ENCODE results near the gene CELSR1.
"Not testable (repeated sequence)": the region's sequence is repeated elsewhere in the genome, so short reads cannot be mapped to it uniquely, and the experiment has no call there.

CELSR1 gene

DNA sequence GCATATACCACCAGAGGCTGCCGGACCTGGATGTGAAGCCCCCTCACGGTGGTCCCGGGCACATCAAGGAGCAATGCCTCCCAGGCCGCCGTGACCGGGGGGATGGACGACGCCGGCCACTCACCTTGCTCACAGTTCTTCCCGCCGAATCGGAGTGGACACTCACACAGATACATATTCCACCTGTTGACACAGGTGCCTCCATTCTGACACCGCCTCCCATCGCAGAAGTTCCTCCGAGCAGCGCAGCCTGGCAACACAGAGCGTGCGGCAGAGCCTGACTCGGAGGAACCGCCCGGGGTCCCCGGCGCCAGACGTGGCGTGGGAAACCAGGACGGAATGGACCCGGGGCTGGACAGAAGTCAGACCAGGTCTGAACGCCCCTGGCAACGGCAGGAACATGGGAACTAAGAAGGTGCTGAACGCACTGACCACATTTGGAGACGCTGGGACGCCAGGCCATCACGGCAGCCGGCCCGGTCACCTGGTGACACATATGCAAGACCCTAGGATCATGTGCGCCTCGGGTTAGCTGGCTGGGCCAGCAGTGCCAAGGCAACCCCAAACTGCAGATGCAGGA is 127.7 kb downstream of the CELSR1 start:
- no peaks in the 10 kb centered on the region for H3K36me3 ChIP-seq (ENCODE audit: control insufficient read depth in 2 of 2, insufficient read depth in 2 of 2, low read length in 2 of 2)
- H3K4me3 ChIP-seq (ENCODE audit: low read length in 2 of 2), result no peak overlapping the region
- no peak overlapping the region for H3K27ac ChIP-seq (ENCODE audit: low read length)
- H3K9me3 ChIP-seq (ENCODE audit: control insufficient read depth in 2 of 2, low read length in 2 of 2), result no peaks in the 10 kb centered on the region
- no peaks in the 10 kb centered on the region for H3K4me1 ChIP-seq (ENCODE audit: control insufficient read depth, insufficient read depth, low read length)
- no peak overlapping the region for H3K9ac ChIP-seq (ENCODE audit: low read length in 2 of 2)
- peaks cover 4% of the 10 kb centered on the region in 2 donors for H3K27me3 ChIP-seq (ENCODE audit: control insufficient read depth in 1 of 2, insufficient read depth in 2 of 2, low read length in 2 of 2)

DNA sequence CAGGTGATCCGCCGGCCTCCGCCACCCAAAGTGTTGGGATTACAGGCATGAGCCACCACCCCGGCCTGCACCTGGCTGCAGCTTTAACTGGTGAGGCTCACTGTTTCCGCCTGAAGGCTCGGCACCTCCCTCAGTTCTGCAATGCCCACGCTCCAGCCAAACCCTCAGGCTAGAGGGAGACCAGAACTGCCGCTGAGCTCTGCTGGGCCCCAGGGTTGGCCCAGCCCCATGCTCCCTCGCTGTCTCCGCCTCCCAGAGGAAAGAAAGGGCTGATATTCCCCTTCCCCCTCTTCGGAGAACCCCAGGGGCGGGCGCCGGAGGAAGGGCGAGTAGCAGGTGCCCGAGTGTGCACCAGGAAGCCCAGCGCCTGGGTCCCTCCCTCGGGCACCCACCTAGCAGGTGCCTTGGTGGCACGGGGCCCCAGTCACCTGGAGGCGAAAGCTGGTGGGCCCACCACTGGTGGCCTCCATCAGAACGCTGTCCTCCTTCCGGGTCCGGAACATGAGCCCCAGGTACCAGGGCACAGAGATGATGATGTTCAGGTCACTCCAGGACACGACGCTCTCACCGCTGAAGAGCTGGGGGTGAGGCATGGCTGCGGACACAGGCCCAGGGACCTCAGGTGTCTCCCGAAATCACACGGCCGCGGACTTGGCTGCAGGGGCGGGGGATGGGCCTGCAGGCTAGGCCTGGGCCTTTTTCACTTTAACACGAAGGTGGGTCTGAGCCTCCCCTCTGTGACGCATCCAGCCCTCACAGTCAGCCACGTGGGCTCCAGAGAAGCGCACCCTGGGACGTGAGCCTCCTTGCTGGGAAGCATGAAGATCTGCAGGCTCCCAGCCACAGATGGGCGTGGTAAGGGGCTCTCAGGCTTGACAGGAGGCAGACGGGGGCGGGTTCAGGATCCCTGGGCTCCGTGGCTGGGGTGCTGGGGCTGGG is 128.6 kb downstream of the CELSR1 start:
- no peaks in the 10 kb centered on the region for H3K4me1 ChIP-seq (ENCODE audit: control insufficient read depth, insufficient read depth, low read length)
- no peak overlapping the region for H3K9ac ChIP-seq (ENCODE audit: low read length in 2 of 2)
- H3K36me3 ChIP-seq (ENCODE audit: control insufficient read depth in 2 of 2, insufficient read depth in 2 of 2, low read length in 2 of 2), result no peaks in the 10 kb centered on the region
- H3K4me3 ChIP-seq (ENCODE audit: low read length in 2 of 2), result no peak overlapping the region
- H3K27ac ChIP-seq (ENCODE audit: low read length), result no peak overlapping the region
- H3K27me3 ChIP-seq (ENCODE audit: control insufficient read depth in 1 of 2, insufficient read depth in 2 of 2, low read length in 2 of 2), result peaks cover 3 to 4% of the 10 kb centered on the region in 2 donors
- no peaks in the 10 kb centered on the region for H3K9me3 ChIP-seq (ENCODE audit: control insufficient read depth in 2 of 2, low read length in 2 of 2)

DNA sequence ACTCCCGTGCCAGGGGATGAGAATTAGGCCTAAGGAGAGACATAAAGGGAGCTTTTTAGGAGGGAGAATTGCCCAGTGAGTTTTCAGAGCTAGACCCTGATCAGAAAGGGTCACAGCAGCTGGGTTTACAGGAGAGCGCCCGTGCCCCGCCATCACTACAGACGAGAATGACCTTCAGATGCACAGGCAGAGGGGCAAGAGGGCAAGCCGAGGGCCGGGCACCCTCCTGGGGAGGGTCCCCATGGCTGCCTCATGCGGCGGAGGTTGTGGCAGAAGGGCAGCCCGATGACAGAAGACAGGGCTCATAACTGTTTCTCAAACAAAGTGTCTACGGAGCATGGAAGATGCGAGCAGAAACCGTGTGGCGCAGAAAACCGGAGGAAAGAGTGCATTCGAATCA is 129.7 kb downstream of the CELSR1 start:
- Histone ChIP-seq H3K9me3 (ENCODE audit: control insufficient read depth in 2 of 2, low read length in 2 of 2) (no peaks in the 10 kb centered on the region), H3K9ac (ENCODE audit: low read length in 2 of 2) (no peak overlapping the region), H3K4me1 (ENCODE audit: control insufficient read depth, insufficient read depth, low read length) (no peaks in the 10 kb centered on the region), H3K36me3 (ENCODE audit: control insufficient read depth in 2 of 2, insufficient read depth in 2 of 2, low read length in 2 of 2) (no peaks in the 10 kb centered on the region), H3K27ac (ENCODE audit: low read length) (no peak overlapping the region), H3K4me3 (ENCODE audit: low read length in 2 of 2) (no peak overlapping the region), H3K27me3 (ENCODE audit: control insufficient read depth in 1 of 2, insufficient read depth in 2 of 2, low read length in 2 of 2) (peaks cover 3 to 4% of the 10 kb centered on the region in 2 donors)

DNA sequence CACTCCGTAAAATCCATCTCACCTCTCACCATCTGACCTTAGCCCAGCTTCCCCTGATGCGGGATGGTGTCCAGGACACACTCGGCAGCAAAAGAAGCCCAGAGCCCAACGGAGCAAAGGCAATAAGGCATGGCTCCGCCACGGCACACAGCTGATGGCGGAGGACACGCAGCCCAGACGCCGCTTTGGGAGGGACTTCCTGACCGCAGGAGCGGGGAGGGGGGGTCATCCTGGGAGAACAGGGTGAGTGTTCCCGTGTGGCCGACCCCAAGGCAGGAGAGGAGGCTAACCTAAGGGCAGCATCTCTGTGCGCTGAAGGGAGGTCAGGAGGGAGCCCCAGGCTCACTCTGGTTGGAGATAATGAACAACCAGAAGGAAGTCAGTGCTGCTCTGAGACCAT is 130.6 kb downstream of the CELSR1 start:
- Histone ChIP-seq H3K4me3 (ENCODE audit: low read length in 2 of 2) (no peak overlapping the region), H3K9me3 (ENCODE audit: control insufficient read depth in 2 of 2, low read length in 2 of 2) (no peaks in the 10 kb centered on the region), H3K4me1 (ENCODE audit: control insufficient read depth, insufficient read depth, low read length) (no peaks in the 10 kb centered on the region), H3K9ac (ENCODE audit: low read length in 2 of 2) (no peak overlapping the region), H3K36me3 (ENCODE audit: control insufficient read depth in 2 of 2, insufficient read depth in 2 of 2, low read length in 2 of 2) (no peaks in the 10 kb centered on the region), H3K27ac (ENCODE audit: low read length) (no peak overlapping the region), H3K27me3 (ENCODE audit: control insufficient read depth in 1 of 2, insufficient read depth in 2 of 2, low read length in 2 of 2) (peaks cover 0 to under 1% of the 10 kb centered on the region in 2 donors)

DNA sequence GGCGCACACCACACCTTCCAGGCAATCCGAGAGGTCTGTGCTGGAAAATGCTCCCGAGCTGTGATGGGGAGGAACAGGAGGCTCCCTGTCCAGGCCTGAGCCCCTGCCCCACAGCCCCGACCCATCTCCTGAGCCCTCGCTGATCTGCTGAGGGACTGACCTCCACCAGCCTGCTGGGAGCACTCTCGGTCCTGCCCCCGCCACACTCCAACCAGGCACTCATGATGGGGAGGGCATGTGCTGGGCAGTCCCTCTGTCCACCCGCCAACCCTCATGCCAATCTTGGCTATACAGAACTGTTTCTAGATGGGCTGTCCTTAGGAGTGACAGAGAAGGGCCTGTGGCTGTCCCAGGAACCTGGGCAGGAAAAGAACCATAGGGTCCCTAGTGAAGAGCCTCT is 131.1 kb downstream of the CELSR1 start:
- no peak overlapping the region for H3K27ac ChIP-seq (ENCODE audit: low read length)
- no peaks in the 10 kb centered on the region for H3K9me3 ChIP-seq (ENCODE audit: control insufficient read depth in 2 of 2, low read length in 2 of 2)
- no peaks in the 10 kb centered on the region for H3K4me1 ChIP-seq (ENCODE audit: control insufficient read depth, insufficient read depth, low read length)
- no peak overlapping the region for H3K9ac ChIP-seq (ENCODE audit: low read length in 2 of 2)
- no peak overlapping the region for H3K4me3 ChIP-seq (ENCODE audit: low read length in 2 of 2)
- H3K36me3 ChIP-seq (ENCODE audit: control insufficient read depth in 2 of 2, insufficient read depth in 2 of 2, low read length in 2 of 2), result no peaks in the 10 kb centered on the region
- H3K27me3 ChIP-seq (ENCODE audit: control insufficient read depth in 1 of 2, insufficient read depth in 2 of 2, low read length in 2 of 2), result peaks cover 0 to 1% of the 10 kb centered on the region in 2 donors

DNA sequence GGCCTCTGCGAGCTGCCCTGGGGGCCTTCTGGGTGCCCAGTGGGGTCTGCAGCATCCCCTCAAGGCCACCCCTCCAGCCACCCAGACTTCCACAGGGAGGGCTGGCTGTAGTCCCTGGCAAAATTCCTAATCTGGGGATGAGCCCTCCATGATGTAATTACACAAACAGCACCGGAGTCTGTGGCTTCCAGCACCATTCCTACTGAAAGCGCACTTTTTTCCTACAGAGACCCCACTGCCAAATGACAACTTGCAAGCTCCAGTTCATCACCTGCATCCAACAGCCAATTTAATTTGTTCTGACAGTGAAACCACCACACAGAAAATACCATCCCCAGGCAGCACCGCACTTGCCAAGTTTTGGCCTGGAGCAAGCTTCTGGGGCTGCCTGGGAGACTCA is 131.5 kb downstream of the CELSR1 start:
- Histone ChIP-seq H3K9me3 (ENCODE audit: control insufficient read depth in 2 of 2, low read length in 2 of 2) (no peaks in the 10 kb centered on the region), H3K36me3 (ENCODE audit: control insufficient read depth in 2 of 2, insufficient read depth in 2 of 2, low read length in 2 of 2) (no peaks in the 10 kb centered on the region), H3K9ac (ENCODE audit: low read length in 2 of 2) (no peak overlapping the region), H3K4me3 (ENCODE audit: low read length in 2 of 2) (no peak overlapping the region), H3K27ac (ENCODE audit: low read length) (no peak overlapping the region), H3K4me1 (ENCODE audit: control insufficient read depth, insufficient read depth, low read length) (no peaks in the 10 kb centered on the region), H3K27me3 (ENCODE audit: control insufficient read depth in 1 of 2, insufficient read depth in 2 of 2, low read length in 2 of 2) (peaks cover 0 to 2% of the 10 kb centered on the region in 2 donors)

DNA sequence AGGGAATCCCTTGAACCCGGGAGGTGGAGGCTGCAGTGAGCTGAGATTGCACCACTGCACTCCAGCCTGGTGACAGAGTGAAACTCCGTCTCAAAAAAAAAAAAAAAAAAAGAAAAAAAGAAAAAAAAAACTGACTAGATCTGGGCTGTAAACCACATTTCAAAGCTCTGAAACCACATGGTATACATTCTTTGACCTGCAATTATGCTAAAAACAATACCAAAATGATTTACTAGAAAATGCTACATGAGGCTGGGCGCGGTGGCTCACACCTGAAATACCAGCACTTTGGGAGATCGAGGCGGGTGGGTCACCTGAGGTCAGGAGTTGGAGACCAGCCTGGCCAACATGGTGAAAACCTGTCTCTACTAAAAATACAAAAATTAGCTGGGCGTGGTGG is 133.5 kb downstream of the CELSR1 start:
- not testable (repeated sequence) for H3K9me3 ChIP-seq (ENCODE audit: control insufficient read depth in 2 of 2, low read length in 2 of 2); H3K9ac ChIP-seq (ENCODE audit: low read length in 2 of 2); H3K27ac ChIP-seq (ENCODE audit: low read length); H3K27me3 ChIP-seq (ENCODE audit: control insufficient read depth in 1 of 2, insufficient read depth in 2 of 2, low read length in 2 of 2); H3K4me1 ChIP-seq (ENCODE audit: control insufficient read depth, insufficient read depth, low read length); H3K4me3 ChIP-seq (ENCODE audit: low read length in 2 of 2); H3K36me3 ChIP-seq (ENCODE audit: control insufficient read depth in 2 of 2, insufficient read depth in 2 of 2, low read length in 2 of 2)

DNA sequence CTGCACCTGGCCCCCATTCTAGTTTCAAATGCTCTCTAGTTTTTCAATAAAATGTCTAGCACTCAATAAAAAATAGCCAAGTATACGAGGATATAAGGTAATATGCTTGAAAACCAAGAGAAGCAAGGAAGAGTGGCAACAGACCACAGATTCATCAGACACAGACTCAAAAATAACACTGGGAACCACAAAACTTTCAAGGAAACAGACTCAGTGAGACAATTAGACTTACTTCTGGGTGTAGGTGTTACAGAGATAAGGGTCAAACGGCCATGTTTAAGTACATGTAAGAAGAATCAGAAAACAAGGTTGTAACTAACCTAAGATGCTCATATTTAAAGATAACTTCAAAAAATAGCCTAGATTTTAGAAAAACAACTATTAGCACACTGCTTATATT is 134.9 kb downstream of the CELSR1 start:
- Histone ChIP-seq H3K4me3 (ENCODE audit: low read length in 2 of 2) (no peak overlapping the region), H3K9me3 (ENCODE audit: control insufficient read depth in 2 of 2, low read length in 2 of 2) (no peaks in the 10 kb centered on the region), H3K4me1 (ENCODE audit: control insufficient read depth, insufficient read depth, low read length) (no peaks in the 10 kb centered on the region), H3K27ac (ENCODE audit: low read length) (no peak overlapping the region), H3K9ac (ENCODE audit: low read length in 2 of 2) (no peak overlapping the region), H3K27me3 (ENCODE audit: control insufficient read depth in 1 of 2, insufficient read depth in 2 of 2, low read length in 2 of 2) (peaks cover 0 to 2% of the 10 kb centered on the region in 2 donors), H3K36me3 (ENCODE audit: control insufficient read depth in 2 of 2, insufficient read depth in 2 of 2, low read length in 2 of 2) (no peaks in the 10 kb centered on the region)

DNA sequence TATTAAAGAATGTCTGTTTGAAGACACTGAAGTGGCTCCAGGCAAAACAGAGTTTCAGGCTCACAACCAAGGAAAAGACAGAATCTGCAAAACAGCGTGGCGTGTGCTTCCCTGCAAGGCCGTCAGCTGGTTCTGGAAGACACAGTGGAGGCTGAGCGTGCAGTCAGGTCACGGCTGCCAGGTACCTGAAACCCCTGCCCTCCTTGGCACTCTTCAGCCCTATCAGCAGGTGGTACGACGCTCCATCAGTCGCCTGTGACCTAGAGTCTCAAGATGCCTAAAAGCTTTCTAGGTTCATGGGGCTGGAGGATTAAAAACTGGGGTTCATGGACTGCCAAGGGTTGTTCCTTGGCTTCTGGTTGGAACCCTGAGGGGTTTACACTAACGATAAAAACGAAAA is 136.1 kb downstream of the CELSR1 start:
- H3K27ac ChIP-seq (ENCODE audit: low read length), result no peak overlapping the region
- no peaks in the 10 kb centered on the region for H3K36me3 ChIP-seq (ENCODE audit: control insufficient read depth in 2 of 2, insufficient read depth in 2 of 2, low read length in 2 of 2)
- peaks cover 0 to 2% of the 10 kb centered on the region in 2 donors for H3K27me3 ChIP-seq (ENCODE audit: control insufficient read depth in 1 of 2, insufficient read depth in 2 of 2, low read length in 2 of 2)
- H3K9ac ChIP-seq (ENCODE audit: low read length in 2 of 2), result no peak overlapping the region
- no peak overlapping the region for H3K4me3 ChIP-seq (ENCODE audit: low read length in 2 of 2)
- H3K4me1 ChIP-seq (ENCODE audit: control insufficient read depth, insufficient read depth, low read length), result no peaks in the 10 kb centered on the region
- no peaks in the 10 kb centered on the region for H3K9me3 ChIP-seq (ENCODE audit: control insufficient read depth in 2 of 2, low read length in 2 of 2)

DNA sequence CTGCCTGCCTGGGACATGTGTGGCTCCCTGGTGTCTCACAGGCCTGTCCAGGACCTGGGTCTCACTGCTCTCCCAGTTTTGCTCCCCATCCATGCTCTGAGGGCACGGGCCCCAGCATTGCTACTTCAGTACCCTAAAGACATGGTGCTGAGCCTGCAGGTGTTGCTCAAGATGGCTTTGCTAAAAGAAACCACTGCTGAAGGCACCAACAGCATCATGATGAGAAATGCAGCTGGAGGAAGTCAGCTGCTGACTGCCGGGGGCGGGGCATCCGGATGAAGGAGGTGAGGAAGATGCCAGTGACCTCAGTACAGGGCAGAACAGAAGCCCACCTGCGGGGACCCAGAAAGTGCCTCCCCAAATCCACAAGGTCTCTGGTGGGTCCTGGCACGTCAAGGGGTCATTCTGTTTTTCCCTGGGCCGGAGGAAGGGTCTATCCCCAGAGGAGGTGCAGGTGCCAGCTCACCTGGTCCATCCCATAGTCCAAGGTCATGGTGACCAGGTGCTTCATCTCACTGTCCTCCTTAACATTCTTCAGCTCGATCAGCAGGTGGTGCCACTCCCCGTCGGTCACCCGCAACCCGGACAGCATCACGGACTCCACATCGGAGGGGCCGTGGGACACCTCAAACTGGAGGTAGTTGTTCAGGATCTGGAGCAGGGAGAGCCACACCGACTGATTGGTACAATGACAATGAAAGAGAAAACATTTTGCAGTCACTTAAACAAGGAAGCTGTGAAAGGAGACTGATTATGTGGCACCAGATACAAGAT is 138.0 kb downstream of the CELSR1 start:
- Histone ChIP-seq H3K27ac (ENCODE audit: low read length) (no peak overlapping the region), H3K36me3 (ENCODE audit: control insufficient read depth in 2 of 2, insufficient read depth in 2 of 2, low read length in 2 of 2) (no peaks in the 10 kb centered on the region), H3K9me3 (ENCODE audit: control insufficient read depth in 2 of 2, low read length in 2 of 2) (no peaks in the 10 kb centered on the region), H3K27me3 (ENCODE audit: control insufficient read depth in 1 of 2, insufficient read depth in 2 of 2, low read length in 2 of 2) (peaks cover 0 to 2% of the 10 kb centered on the region in 2 donors), H3K4me1 (ENCODE audit: control insufficient read depth, insufficient read depth, low read length) (no peaks in the 10 kb centered on the region), H3K9ac (ENCODE audit: low read length in 2 of 2) (no peak overlapping the region), H3K4me3 (ENCODE audit: low read length in 2 of 2) (no peak overlapping the region)
